Measurements from ENCODE around the gene SMOC2.

Gene SMOC2

GRCh38 chr6:168438783-168439520 is 2.0 kb upstream of the SMOC2 start:
- H3K9me3 ChIP-seq (ENCODE audit: control insufficient read depth, insufficient read depth, low read depth, low read length), result no peaks in the 10 kb centered on the region
- no peak for TF ChIP-seq AEBP2 (tag by site-specific recombination; IDR thresholded peaks at IDR 0.05; ENCODE audit: borderline replicate concordance)
- TF ChIP-seq ZNF76 (tag by site-specific recombination; IDR thresholded peaks at IDR 0.05; ENCODE audit: borderline replicate concordance, low read depth), result no peak
- TF ChIP-seq ZNF202 (tag by site-specific recombination; IDR thresholded peaks at IDR 0.05; ENCODE audit: borderline replicate concordance), result no peak
- no peak for TF ChIP-seq ZNF704 (tag by site-specific recombination; IDR thresholded peaks at IDR 0.05)
- TF ChIP-seq TSHZ1 (tag by site-specific recombination; IDR thresholded peaks at IDR 0.05; ENCODE audit: borderline replicate concordance), result no peak
- no peak for TF ChIP-seq ZSCAN16 (tag by site-specific recombination; IDR thresholded peaks at IDR 0.05)
- TF ChIP-seq ZNF311 (tag by site-specific recombination; IDR thresholded peaks at IDR 0.05; ENCODE audit: borderline replicate concordance), result no peak
- no peak for TF ChIP-seq ZNF549 (tag by site-specific recombination; IDR thresholded peaks at IDR 0.05)
- no peak for TF ChIP-seq ZNF404 (tag by site-specific recombination; IDR thresholded peaks at IDR 0.05)
- no peak for TF ChIP-seq HOXA7 (CRISPR knock-in tag; IDR thresholded peaks at IDR 0.05; ENCODE audit: borderline replicate concordance)
- TF ChIP-seq ZSCAN30 (tag by site-specific recombination; IDR thresholded peaks at IDR 0.05), result no peak
- H3K36me3 ChIP-seq (ENCODE audit: control insufficient read depth in 2 of 2, insufficient read depth in 1 of 2, low read length in 2 of 2), result no peaks in the 10 kb centered on the region
- no peaks in the 10 kb centered on the region for H3K4me1 ChIP-seq (ENCODE audit: control insufficient read depth, insufficient read depth, low read length)
- ChIA-PET POLR2A (no interaction called here), CTCF (interaction anchor here (0.5 kb wide), 1 partner anchor 1670 kb away, joined by 4 read pairs; no protein-coding TSS in a partner anchor)
- H3K27ac ChIP-seq (ENCODE audit: extremely low read depth, low read depth, low read length), result no peak overlapping the region
- no peak overlapping the region for H3K4me3 ChIP-seq (ENCODE audit: low read depth, low read length)

- ChIA-PET POLR2A (no interaction called here), CTCF (interaction anchor here (0.8 kb wide), 1 partner anchor 74 kb away, joined by 4 read pairs; no protein-coding TSS in a partner anchor)
- no peak overlapping the region for H3K27ac ChIP-seq (ENCODE audit: extremely low read depth, low read depth, low read length)
- H3K4me1 ChIP-seq (ENCODE audit: control insufficient read depth, insufficient read depth, low read length), result no peaks in the 10 kb centered on the region
- H3K9me3 ChIP-seq (ENCODE audit: control insufficient read depth, insufficient read depth, low read depth, low read length), result no peaks in the 10 kb centered on the region
- H3K4me3 ChIP-seq (ENCODE audit: low read depth, low read length), result no peak overlapping the region
- H3K36me3 ChIP-seq (ENCODE audit: control insufficient read depth in 2 of 2, insufficient read depth in 1 of 2, low read length in 2 of 2), result no peaks in the 10 kb centered on the region
- TF ChIP-seq ZNF362 (tag by site-specific recombination; IDR thresholded peaks at IDR 0.05) (no peak), OSR2 (tag by site-specific recombination; IDR thresholded peaks at IDR 0.05) (no peak), ZNF785 (tag by site-specific recombination; IDR thresholded peaks at IDR 0.05) (no peak), ZSCAN23 (tag by site-specific recombination; IDR thresholded peaks at IDR 0.05) (no peak), ZBTB44 (tag by site-specific recombination; IDR thresholded peaks at IDR 0.05) (no peak), ZNF585B (tag by site-specific recombination; IDR thresholded peaks at IDR 0.05) (no peak), ZNF610 (tag by site-specific recombination; IDR thresholded peaks at IDR 0.05; ENCODE audit: borderline replicate concordance) (no peak), TCF7L2 (IDR thresholded peaks at IDR 0.05; ENCODE audit: borderline replicate concordance, low read depth, low read length) (no peak), ZNF549 (tag by site-specific recombination; IDR thresholded peaks at IDR 0.05) (no peak), ZNF37A (tag by site-specific recombination; IDR thresholded peaks at IDR 0.05) (no peak), ZNF529 (tag by site-specific recombination; IDR thresholded peaks at IDR 0.05; ENCODE audit: insufficient replicate concordance) (no peak), BCL11A (tag by site-specific recombination; IDR thresholded peaks at IDR 0.05; ENCODE audit: low read depth) (no peak), SP7 (tag by site-specific recombination; IDR thresholded peaks at IDR 0.05) (no peak)
Observed at GRCh38 chr6:168439794-168440450, 1.1 kb upstream of the SMOC2 start.

Data from HEK293 (cell line).